Osteoblast (primary cell): Measurements from ENCODE around the gene ZNF814. TPM values are rescaled to one million over a fixed set of nuclear protein-coding genes. Genes with fewer than 3 reads are reported as not detected.
A peak's percentile ranks its signal among the peaks of the same experiment; 100 is the strongest.
"Not testable (repeated sequence)": the region's sequence is repeated elsewhere in the genome, so short reads cannot be mapped to it uniquely, and the experiment has no call there.

Experiments used
- DNase-seq: peaks from one replicate; pipeline ENCODE4 v3.0.0; 2011; ENCODE audit warnings: low spot score, mixed read lengths; ENCODE audit not compliant: insufficient read length; ENCODE audit errors: missing footprints
- H2AFZ ChIP-seq: 2 replicates; pipeline ENCODE4 v1.6.0; 2011; ENCODE audit warnings: mild to moderate bottlenecking, low read length
- H3K27ac ChIP-seq: 2 replicates; pipeline ENCODE4 v1.5.1; 2011; ENCODE audit warnings: mild to moderate bottlenecking, low read depth, low read length, moderate library complexity
- H3K27me3 ChIP-seq: 2 replicates; pipeline ENCODE4 v1.6.0; 2012; ENCODE audit warnings: mild to moderate bottlenecking, control low read depth, inconsistent platforms, low read length, moderate library complexity; ENCODE audit not compliant: insufficient read depth
- H3K36me3 ChIP-seq: 2 replicates; pipeline ENCODE4 v1.5.1; 2011; ENCODE audit warnings: mild to moderate bottlenecking, low read length, control low read depth, moderate library complexity; ENCODE audit not compliant: insufficient read depth
- H3K4me1 ChIP-seq: 2 replicates; pipeline ENCODE4 v1.5.1; 2011; ENCODE audit warnings: mild to moderate bottlenecking, low read length, control low read depth, moderate library complexity; ENCODE audit not compliant: insufficient read depth
- H3K4me2 ChIP-seq: 2 replicates; pipeline ENCODE4 v1.6.0; 2011; ENCODE audit warnings: mild to moderate bottlenecking, low read length; ENCODE audit not compliant: insufficient read depth
- H3K4me3 ChIP-seq: fragments of 200-600 bp; sonication (generic); 3 replicates; pipeline ENCODE4 v1.5.1; 2012; ENCODE audit warnings: mild to moderate bottlenecking, low read length, inconsistent platforms; ENCODE audit not compliant: insufficient read depth
- H3K79me2 ChIP-seq: 2 replicates; pipeline ENCODE4 v1.6.0; 2012; ENCODE audit warnings: mild to moderate bottlenecking, low read length, control low read depth, inconsistent platforms; ENCODE audit not compliant: insufficient read depth
- H3K9me3 ChIP-seq: 2 replicates; pipeline ENCODE4 v1.5.1; 2011; ENCODE audit warnings: low read depth, low read length, control low read depth
- H4K20me1 ChIP-seq: 2 replicates; pipeline ENCODE4 v1.6.0; 2012; ENCODE audit warnings: mild to moderate bottlenecking, low read length, control low read depth; ENCODE audit not compliant: insufficient read depth
- CTCF ChIP-seq: IDR thresholded peaks from 2 replicates; pipeline ENCODE4 v1.5.1; 2011; ENCODE audit warnings: mild to moderate bottlenecking, low read depth, low read length, moderate library complexity; ENCODE audit errors: extremely low read depth
- total RNA-seq: library from RNA; depleted of rRNA; stranded (reverse); fragments of >200 nt; gene quantifications from 2 replicates; pipeline ENCODE4 v1.2.3, GENCODE V29; 2012

The ZNF814 gene
- total RNA-seq, 1 donor = 12.7 TPM

GRCh38 chr19:57903618-57904184 lies 14.9 kb upstream of the ZNF814 start:
- Histone ChIP-seq H3K9me3 (peaks cover 4% of the 10 kb centered on the region), H2AFZ (no peak overlapping the region), H3K36me3 (peaks cover 7% of the 10 kb centered on the region), H3K27me3 (no peaks in the 10 kb centered on the region), H4K20me1 (peaks cover 5% of the 10 kb centered on the region), H3K4me3 (no peak overlapping the region), H3K27ac (no peak overlapping the region), H3K79me2 (no peaks in the 10 kb centered on the region), H3K4me2 (peak overlapping the region; percentile 36), H3K4me1 (no peaks in the 10 kb centered on the region)
- DNase-seq = no peak
- TF ChIP-seq CTCF = no peak

- peak; percentile 3 for DNase-seq
- H3K4me1 ChIP-seq = no peaks in the 10 kb centered on the region
- H3K27ac ChIP-seq = no peak overlapping the region
- H2AFZ ChIP-seq = no peak overlapping the region
- no peak for TF ChIP-seq CTCF
- no peaks in the 10 kb centered on the region for H3K27me3 ChIP-seq
- H3K36me3 ChIP-seq = no peaks in the 10 kb centered on the region
- peaks cover 5% of the 10 kb centered on the region for H4K20me1 ChIP-seq
- H3K9me3 ChIP-seq = no peaks in the 10 kb centered on the region
- no peak overlapping the region for H3K4me3 ChIP-seq
- no peaks in the 10 kb centered on the region for H3K79me2 ChIP-seq
- H3K4me2 ChIP-seq = no peak overlapping the region
These were observed 11.5 kb upstream of the ZNF814 start for GRCh38 chr19:57900311-57900710.

- H3K9me3 ChIP-seq, H3K27ac ChIP-seq, H4K20me1 ChIP-seq, H3K4me3 ChIP-seq, H3K4me2 ChIP-seq, H3K36me3 ChIP-seq, DNase-seq, H3K27me3 ChIP-seq, H2AFZ ChIP-seq, H3K4me1 ChIP-seq: not testable (repeated sequence)
- H3K79me2 ChIP-seq = peaks cover 16% of the 10 kb centered on the region
These were observed 1.9 kb upstream of the ZNF814 start for GRCh38 chr19:57890706-57891105.

GRCh38 chr19:57888107-57888559 lies 704 bp downstream of the ZNF814 start:
- no peak for TF ChIP-seq CTCF
- Histone ChIP-seq H2AFZ (peak overlapping the region; percentile 98), H3K36me3 (peaks cover 4% of the 10 kb centered on the region)

More at GRCh38 chr19:57888107-57888559, 704 bp downstream of the ZNF814 start:
- Histone ChIP-seq H4K20me1 (no peaks in the 10 kb centered on the region), H3K27ac (no peak overlapping the region), H3K4me2 (peak overlapping the region; percentile 84), H3K4me1 (no peaks in the 10 kb centered on the region), H3K4me3 (peak overlapping the region; percentile 85), H3K79me2 (peaks cover 27% of the 10 kb centered on the region), H3K9me3 (no peaks in the 10 kb centered on the region), H3K27me3 (no peaks in the 10 kb centered on the region)
- DNase-seq = no peak
